WTC11 (cell line): ENCODE results near the gene SELENOF. TPM values are rescaled to one million over a fixed set of nuclear protein-coding genes. Genes with fewer than 3 reads are reported as not detected.

Source experiments
- ATAC-seq: fragments of 200-7000 bp; cut with Tn5 transposase; 2 replicates; pipeline ENCODE4 v1.10.0; 2021; ENCODE audit warnings: mild to moderate bottlenecking, moderate library complexity
- CTCF ChIA-PET: fragments of 300-600 bp; sonication (Branson Sonifier 250); formaldehyde crosslinking; loops from one replicate; lab custom pipeline; 2021; ENCODE audit warnings: antibody characterized with exemption; lab: Charles Lee
- POLR2A ChIA-PET: fragments of 350-600 bp; sonication (Branson Sonifier 250); formaldehyde crosslinking; loops from one replicate; lab custom pipeline; 2021; ENCODE audit warnings: antibody characterized with exemption; lab: Charles Lee
- DNase-seq: peaks from one replicate; pipeline ENCODE4 v3.0.0; 2021; ENCODE audit warnings: low spot score
- H3K27ac Mint-ChIP-seq: 2 replicates; pipeline ENCODE4 v1.8.0; 2021; ENCODE audit warnings: mixed read lengths
- H3K27me3 Mint-ChIP-seq: 2 replicates; pipeline ENCODE4 v1.8.0; 2021; ENCODE audit warnings: low read depth, mild to moderate bottlenecking, moderate library complexity, mixed read lengths
- H3K36me3 Mint-ChIP-seq: 2 replicates; pipeline ENCODE4 v1.8.0; 2021; ENCODE audit warnings: mixed read lengths
- H3K4me1 Mint-ChIP-seq: 2 replicates; pipeline ENCODE4 v1.8.0; 2022; ENCODE audit warnings: mixed read lengths
- H3K4me3 Mint-ChIP-seq: 2 replicates; pipeline ENCODE4 v1.8.0; 2021; ENCODE audit warnings: mild to moderate bottlenecking, moderate library complexity, mixed read lengths
- H3K9me3 Mint-ChIP-seq: 2 replicates; pipeline ENCODE4 v1.8.0; 2021; ENCODE audit warnings: mixed read lengths
- ATF1 ChIP-seq: sonication (generic); formaldehyde crosslinking; IDR thresholded peaks from 2 replicates; pipeline ENCODE4 v1.8.1; 2023; ENCODE audit warnings: mild to moderate bottlenecking, moderate library complexity, missing genetic modification reagents
- ATF3 ChIP-seq: sonication (generic); formaldehyde crosslinking; conservative IDR thresholded peaks from 2 replicates; pipeline ENCODE4 v1.8.1; 2022; ENCODE audit warnings: mild to moderate bottlenecking, missing genetic modification reagents
- ATF6 ChIP-seq: sonication (generic); formaldehyde crosslinking; IDR thresholded peaks from 2 replicates; pipeline ENCODE4 v1.8.1; 2023; ENCODE audit warnings: mild to moderate bottlenecking, missing genetic modification reagents
- CDX4 ChIP-seq: fragments of 250-450 bp; sonication (Bioruptor Pico); IDR thresholded peaks from 2 replicates; pipeline ENCODE4 v1.9.0; 2021; ENCODE audit warnings: moderate library complexity, mild to moderate bottlenecking, inconsistent platforms, borderline replicate concordance
- E2F1 ChIP-seq: sonication (generic); formaldehyde crosslinking; IDR thresholded peaks from 2 replicates; pipeline ENCODE4 v1.8.0; 2022; ENCODE audit warnings: mild to moderate bottlenecking, missing genetic modification reagents
- FOXP1 ChIP-seq: sonication (generic); formaldehyde crosslinking; IDR thresholded peaks from 2 replicates; pipeline ENCODE4 v1.8.0; 2022; ENCODE audit warnings: missing genetic modification reagents, mild to moderate bottlenecking, moderate library complexity, borderline replicate concordance
- FOXP4 ChIP-seq: sonication (generic); formaldehyde crosslinking; IDR thresholded peaks from 2 replicates; pipeline ENCODE4 v1.8.0; 2022; ENCODE audit warnings: mild to moderate bottlenecking, missing genetic modification reagents
- GRHL2 ChIP-seq: fragments of 250-450 bp; sonication (Bioruptor Pico); IDR thresholded peaks from 2 replicates; pipeline ENCODE4 v1.8.0; 2022; ENCODE audit warnings: mild to moderate bottlenecking, moderate library complexity; ENCODE audit not compliant: insufficient replicate concordance, severe bottlenecking
- GTF2I ChIP-seq: fragments of 250-450 bp; sonication (Bioruptor Pico); conservative IDR thresholded peaks from 2 replicates; pipeline ENCODE4 v1.4.0; 2021; ENCODE audit warnings: mild to moderate bottlenecking
- IRF1 ChIP-seq: sonication (generic); formaldehyde crosslinking; IDR thresholded peaks from 2 replicates; pipeline ENCODE4 v1.8.0; 2023; ENCODE audit warnings: missing genetic modification reagents
- JAZF1 ChIP-seq: fragments of 250-450 bp; sonication (Bioruptor Pico); IDR thresholded peaks from 2 replicates; pipeline ENCODE4 v1.9.0; 2021; ENCODE audit warnings: moderate library complexity, mild to moderate bottlenecking, inconsistent platforms
- PRDM15 ChIP-seq: sonication (generic); formaldehyde crosslinking; IDR thresholded peaks from 2 replicates; pipeline ENCODE4 v1.8.0; 2022; ENCODE audit warnings: missing genetic modification reagents
- PREB ChIP-seq: sonication (generic); formaldehyde crosslinking; IDR thresholded peaks from 2 replicates; pipeline ENCODE4 v1.8.1; 2022; ENCODE audit warnings: mild to moderate bottlenecking, missing genetic modification reagents, moderate library complexity, borderline replicate concordance
- PRRX2 ChIP-seq: fragments of 250-450 bp; sonication (Bioruptor Pico); IDR thresholded peaks from 2 replicates; pipeline ENCODE4 v1.8.0; 2021; ENCODE audit warnings: mild to moderate bottlenecking
- ZBTB43 ChIP-seq: sonication (generic); formaldehyde crosslinking; IDR thresholded peaks from 2 replicates; pipeline ENCODE4 v1.8.1; 2023; ENCODE audit warnings: mild to moderate bottlenecking, missing genetic modification reagents
- ZNF219 ChIP-seq: sonication (generic); formaldehyde crosslinking; IDR thresholded peaks from 2 replicates; pipeline ENCODE4 v1.8.0; 2023; ENCODE audit warnings: missing genetic modification reagents, mild to moderate bottlenecking, borderline replicate concordance
- ZNF416 ChIP-seq: fragments of 250-450 bp; sonication (Bioruptor Pico); IDR thresholded peaks from 2 replicates; pipeline ENCODE4 v1.9.0; 2021; ENCODE audit warnings: mild to moderate bottlenecking, inconsistent platforms
- total RNA-seq: library from RNA; stranded (reverse); gene quantifications from 3 replicates; pipeline ENCODE4 v1.2.3, GENCODE V29; 2021

SELENOF gene
- total RNA-seq, 1 experiment from 2014 or later = 156 TPM

- H3K27me3 Mint-ChIP-seq = no peaks in the 10 kb centered on the region
- H3K27ac Mint-ChIP-seq = no peak overlapping the region
- peaks cover 31% of the 10 kb centered on the region for H3K4me1 Mint-ChIP-seq
- H3K9me3 Mint-ChIP-seq = no peaks in the 10 kb centered on the region; the same call in 1 of the 2 replicates
- no peak for DNase-seq
- H3K36me3 Mint-ChIP-seq = no peaks in the 10 kb centered on the region
- no peak for ATAC-seq
- TF ChIP-seq ATF3 (CRISPR knock-in tag) = no peak
- TF ChIP-seq FOXP4 (CRISPR knock-in tag) = no peak
- TF ChIP-seq ZNF219 (CRISPR knock-in tag) = no peak
- TF ChIP-seq GTF2I (CRISPR knock-in tag) = no peak
- TF ChIP-seq ATF6 (CRISPR knock-in tag) = no peak
- TF ChIP-seq ATF1 (CRISPR knock-in tag) = no peak
- no peak for TF ChIP-seq PRRX2
- no peak for TF ChIP-seq IRF1
- no peak for TF ChIP-seq PRDM15 (CRISPR knock-in tag)
- TF ChIP-seq ZBTB43 (CRISPR knock-in tag) = no peak
- TF ChIP-seq E2F1 (CRISPR knock-in tag) = no peak
- TF ChIP-seq CDX4 (CRISPR knock-in tag) = no peak
- TF ChIP-seq PREB = no peak
- TF ChIP-seq JAZF1 (CRISPR knock-in tag) = no peak
- no peak for TF ChIP-seq FOXP1
- TF ChIP-seq ZNF416 (CRISPR knock-in tag) = no peak
- TF ChIP-seq GRHL2 (CRISPR knock-in tag) = no peak
- no peak overlapping the region for H3K4me3 Mint-ChIP-seq
- ChIA-PET POLR2A (no interaction called here), CTCF (interaction anchor here (1.3 kb wide), 2 partner anchors 14 to 17 kb away, joined by 3 to 5 read pairs; no protein-coding TSS in a partner anchor)
Observed at GRCh38 chr1:86951430-86951829, 37.5 kb upstream of the SELENOF start.
